ENCODE results near the gene CAPN11. TPM values are rescaled to one million over a fixed set of nuclear protein-coding genes. Genes with fewer than 3 reads are reported as not detected.

Gene CAPN11
- total RNA-seq, 1 donor from 2014 or later, result not detected

- peak; percentile 62 for DNase-seq
- H3K4me1 Mint-ChIP-seq (ENCODE audit: low read depth, unreplicated experiment), result peaks cover 8% of the 10 kb centered on the region
- no peak overlapping the region for H3K27ac Mint-ChIP-seq (ENCODE audit: unreplicated experiment)
- H3K27me3 Mint-ChIP-seq (ENCODE audit: unreplicated experiment), result peaks cover 1% of the 10 kb centered on the region
- TF ChIP-seq CTCF (IDR thresholded peaks at IDR 0.05; ENCODE audit: partially characterized antibody, unreplicated experiment), result no peak
- H3K36me3 Mint-ChIP-seq (ENCODE audit: unreplicated experiment), result no peaks in the 10 kb centered on the region
- H3K9me3 Mint-ChIP-seq (ENCODE audit: unreplicated experiment), result no peaks in the 10 kb centered on the region
- peak overlapping the region; percentile 37 for H3K4me3 Mint-ChIP-seq (ENCODE audit: unreplicated experiment)
These were observed 58.9 kb downstream of the CAPN11 start for GRCh38 chr6:44217332-44218143.

GRCh38 chr6:44219053-44219814 lies 60.6 kb downstream of the CAPN11 start:
- TF ChIP-seq CTCF (IDR thresholded peaks at IDR 0.05; ENCODE audit: partially characterized antibody, unreplicated experiment), result no peak
- Mint-ChIP-seq H3K36me3 (ENCODE audit: unreplicated experiment) (no peaks in the 10 kb centered on the region), H3K27ac (ENCODE audit: unreplicated experiment) (no peak overlapping the region), H3K9me3 (ENCODE audit: unreplicated experiment) (no peaks in the 10 kb centered on the region), H3K4me3 (ENCODE audit: unreplicated experiment) (peak overlapping the region; percentile 80), H3K27me3 (ENCODE audit: unreplicated experiment) (peaks cover 6% of the 10 kb centered on the region), H3K4me1 (ENCODE audit: low read depth, unreplicated experiment) (peaks cover 17% of the 10 kb centered on the region)
- DNase-seq, result peak; percentile 84

DNA sequence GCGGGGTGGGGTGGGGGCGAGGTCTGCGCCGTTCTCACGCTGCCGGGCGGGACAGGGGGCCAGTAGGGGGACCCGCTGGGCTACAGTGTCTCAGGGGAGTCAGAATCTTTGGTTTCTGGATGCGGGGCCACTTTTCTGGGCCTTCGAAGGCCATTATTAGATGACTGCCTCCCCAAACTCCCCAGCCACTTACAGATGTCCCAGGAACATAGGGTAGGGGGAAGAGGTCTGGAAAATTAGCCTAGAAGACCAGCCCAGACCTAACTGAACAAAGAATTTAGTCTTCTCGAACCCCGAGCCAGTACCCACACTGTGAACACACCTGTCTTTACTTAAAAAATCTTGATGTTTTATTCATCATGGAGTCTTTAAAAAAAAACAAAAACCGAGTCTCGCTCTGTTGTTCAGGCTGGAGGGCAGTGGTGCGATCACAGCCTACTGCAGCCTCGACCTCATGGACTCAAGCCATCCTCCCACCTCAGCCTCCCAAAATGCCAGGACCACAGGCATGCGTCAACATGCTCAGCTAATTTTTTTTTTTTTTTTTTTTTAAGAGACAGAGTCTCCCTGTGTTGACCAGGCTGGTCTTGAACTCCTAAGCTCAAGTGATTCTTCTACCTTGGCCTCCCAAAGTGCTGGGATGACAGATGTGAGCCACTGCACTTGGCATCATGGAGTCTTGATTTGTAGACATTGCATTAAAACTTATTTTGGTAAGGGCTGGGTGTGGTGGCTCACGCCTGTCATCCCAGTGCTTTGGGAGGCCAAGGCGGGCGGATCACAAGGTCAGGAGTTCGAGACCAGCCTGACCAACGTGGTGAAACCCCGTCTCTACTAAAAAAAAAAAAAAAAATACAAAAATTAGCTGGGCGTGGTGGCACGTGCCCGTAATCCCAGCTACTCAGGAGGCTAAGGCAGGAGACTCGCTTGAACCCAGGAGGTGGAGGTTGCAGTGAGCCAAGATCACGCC lies 61.5 kb downstream of the CAPN11 start:
- Mint-ChIP-seq H3K4me1 (ENCODE audit: low read depth, unreplicated experiment) (peaks cover 25% of the 10 kb centered on the region), H3K27ac (ENCODE audit: unreplicated experiment) (no peak overlapping the region), H3K27me3 (ENCODE audit: unreplicated experiment) (peaks cover 6% of the 10 kb centered on the region), H3K9me3 (ENCODE audit: unreplicated experiment) (no peaks in the 10 kb centered on the region), H3K36me3 (ENCODE audit: unreplicated experiment) (no peaks in the 10 kb centered on the region), H3K4me3 (ENCODE audit: unreplicated experiment) (peak overlapping the region; percentile 63)
- no peak for DNase-seq
- TF ChIP-seq CTCF (IDR thresholded peaks at IDR 0.05; ENCODE audit: partially characterized antibody, unreplicated experiment), result no peak

GRCh38 chr6:44220913-44221290 lies 62.3 kb downstream of the CAPN11 start:
- DNase-seq, result no peak
- Mint-ChIP-seq H3K9me3 (ENCODE audit: unreplicated experiment) (no peaks in the 10 kb centered on the region), H3K27ac (ENCODE audit: unreplicated experiment) (no peak overlapping the region), H3K36me3 (ENCODE audit: unreplicated experiment) (no peaks in the 10 kb centered on the region), H3K4me3 (ENCODE audit: unreplicated experiment) (no peak overlapping the region), H3K4me1 (ENCODE audit: low read depth, unreplicated experiment) (peaks cover 27% of the 10 kb centered on the region), H3K27me3 (ENCODE audit: unreplicated experiment) (peaks cover 6% of the 10 kb centered on the region)
- no peak for TF ChIP-seq CTCF (IDR thresholded peaks at IDR 0.05; ENCODE audit: partially characterized antibody, unreplicated experiment)

All from glutamatergic neuron (in vitro differentiated cells).